Spinal cord (tissue), 10 donors: Measurements from ENCODE around the gene HRAS. TPM values are rescaled to one million over a fixed set of nuclear protein-coding genes. Genes with fewer than 3 reads are reported as not detected.

Experiments
- DNase-seq, 6 donors: peaks; one replicate each; pipeline versions ENCODE4 v3.0.0 to v3.0.0-alpha.2; 2013 to 2015; ENCODE audit warnings: low spot score in 6 of 6, low read depth in 4 of 6
- H3K27ac ChIP-seq: one replicate; pipeline ENCODE4 v1.5.1; 2013; ENCODE audit warnings: low read depth, low read length, control low read depth
- H3K27me3 ChIP-seq: one replicate; pipeline ENCODE4 v1.6.1; 2013; ENCODE audit warnings: low read length; ENCODE audit not compliant: control insufficient read depth, insufficient read depth
- H3K36me3 ChIP-seq: one replicate; pipeline ENCODE4 v1.6.1; 2013; ENCODE audit warnings: low read length; ENCODE audit not compliant: control insufficient read depth, insufficient read depth
- H3K4me1 ChIP-seq: one replicate; pipeline ENCODE4 v1.6.1; 2013; ENCODE audit warnings: low read length; ENCODE audit not compliant: control insufficient read depth, insufficient read depth
- H3K4me3 ChIP-seq: one replicate; pipeline ENCODE4 v1.5.1; 2013; ENCODE audit warnings: low read depth, low read length, control low read depth
- H3K9me3 ChIP-seq: one replicate; pipeline ENCODE4 v1.6.1; 2013; ENCODE audit warnings: low read length; ENCODE audit not compliant: control insufficient read depth, insufficient read depth
- WGBS: methylation state at CpG from one replicate; pipeline ENCODE4 v1.1.5; 2013; ENCODE audit warnings: missing lambda C conversion rate; ENCODE audit not compliant: insufficient coverage; 5-methylcytosine and 5-hydroxymethylcytosine counted together
- polyA plus RNA-seq, 2 donors: library from polyadenylated mRNA; unstranded; fragments of 120-200 nt; gene quantifications; one replicate each; pipeline ENCODE4 v1.2.1, GENCODE V29; 2013; ENCODE audit not compliant: insufficient read length in 2 of 2
- total RNA-seq, 2 donors: library from RNA; depleted of rRNA in 1 of 2; stranded (reverse); fragments of 120-200 nt in 1 of 2; fragments of >200 nt in 1 of 2; gene quantifications; one replicate each; pipeline versions ENCODE4 v1.2.3 to v1.2.4, GENCODE V29; 2013 to 2014
- donor health status: healthy.

The HRAS gene
- total and polyA plus RNA-seq, 4 donors: 31.7 to 147 (median 99.3) TPM

- H3K4me3 ChIP-seq: peak overlapping the region; percentile 29
- 7% methylated on average over 37 of the region's 41 CpGs for WGBS
- no peaks in the 10 kb centered on the region for H3K27me3 ChIP-seq
- peaks cover 26% of the 10 kb centered on the region for H3K4me1 ChIP-seq
- no peaks in the 10 kb centered on the region for H3K9me3 ChIP-seq
- peak overlapping the region; percentile 61 for H3K27ac ChIP-seq
- DNase-seq: no peak
- peaks cover 22% of the 10 kb centered on the region for H3K36me3 ChIP-seq
Observed at GRCh38 chr11:567629-568292, 32.4 kb upstream of the HRAS start.

GRCh38 chr11:567011-567628 lies 31.7 kb upstream of the HRAS start:
- WGBS: 84% methylated on average over 16 of the region's 18 CpGs
- DNase-seq: no peak
- no peaks in the 10 kb centered on the region for H3K9me3 ChIP-seq
- H3K4me3 ChIP-seq: peak overlapping the region; percentile 29
- H3K36me3 ChIP-seq: peaks cover 29% of the 10 kb centered on the region
- peak overlapping the region; percentile 61 for H3K27ac ChIP-seq
- peaks cover 26% of the 10 kb centered on the region for H3K4me1 ChIP-seq
- no peaks in the 10 kb centered on the region for H3K27me3 ChIP-seq

DNA sequence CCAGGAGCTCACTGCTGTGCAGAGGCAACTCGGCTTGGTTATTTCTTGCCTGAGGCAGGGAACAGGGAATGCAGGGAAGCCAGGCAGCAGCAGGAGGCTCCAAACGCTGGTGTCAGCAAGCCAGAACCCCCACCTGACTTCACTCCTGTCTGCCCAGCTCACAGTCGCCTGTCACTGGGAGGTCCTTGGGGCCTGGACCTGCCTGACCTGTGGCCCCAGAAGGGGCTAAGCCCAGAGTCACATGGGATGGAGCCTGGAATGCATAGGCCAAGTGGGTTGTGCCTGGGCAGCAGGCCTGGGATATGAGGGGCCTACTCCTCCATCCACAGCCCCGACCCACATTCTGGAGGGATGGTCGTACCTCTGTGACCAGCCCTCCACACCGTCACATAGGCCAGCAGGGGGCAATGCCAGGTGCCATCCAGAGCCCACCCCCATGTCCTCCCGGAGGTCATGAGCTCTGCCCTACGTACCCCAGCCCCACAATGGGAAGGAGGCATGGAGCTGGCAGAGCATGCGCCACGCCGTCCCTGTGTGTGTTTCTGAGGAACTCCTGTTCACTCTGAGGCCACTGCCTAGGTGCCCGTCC lies 30.6 kb upstream of the HRAS start:
- Histone ChIP-seq H3K36me3 (peaks cover 32% of the 10 kb centered on the region), H3K27me3 (no peaks in the 10 kb centered on the region), H3K27ac (no peak overlapping the region), H3K4me3 (no peak overlapping the region), H3K4me1 (peaks cover 34% of the 10 kb centered on the region), H3K9me3 (no peaks in the 10 kb centered on the region)
- 80% methylated on average over 12 of the region's 12 CpGs for WGBS
- no peak for DNase-seq

- H3K4me3 ChIP-seq: no peak overlapping the region
- 91% methylated on average over 10 of the region's 12 CpGs for WGBS
- H3K4me1 ChIP-seq: peaks cover 36% of the 10 kb centered on the region
- H3K27me3 ChIP-seq: peaks cover 14% of the 10 kb centered on the region
- H3K36me3 ChIP-seq: peaks cover 32% of the 10 kb centered on the region
- DNase-seq: no peak
- no peak overlapping the region for H3K27ac ChIP-seq
- no peaks in the 10 kb centered on the region for H3K9me3 ChIP-seq
Observed at GRCh38 chr11:563812-564578, 28.6 kb upstream of the HRAS start.

DNA sequence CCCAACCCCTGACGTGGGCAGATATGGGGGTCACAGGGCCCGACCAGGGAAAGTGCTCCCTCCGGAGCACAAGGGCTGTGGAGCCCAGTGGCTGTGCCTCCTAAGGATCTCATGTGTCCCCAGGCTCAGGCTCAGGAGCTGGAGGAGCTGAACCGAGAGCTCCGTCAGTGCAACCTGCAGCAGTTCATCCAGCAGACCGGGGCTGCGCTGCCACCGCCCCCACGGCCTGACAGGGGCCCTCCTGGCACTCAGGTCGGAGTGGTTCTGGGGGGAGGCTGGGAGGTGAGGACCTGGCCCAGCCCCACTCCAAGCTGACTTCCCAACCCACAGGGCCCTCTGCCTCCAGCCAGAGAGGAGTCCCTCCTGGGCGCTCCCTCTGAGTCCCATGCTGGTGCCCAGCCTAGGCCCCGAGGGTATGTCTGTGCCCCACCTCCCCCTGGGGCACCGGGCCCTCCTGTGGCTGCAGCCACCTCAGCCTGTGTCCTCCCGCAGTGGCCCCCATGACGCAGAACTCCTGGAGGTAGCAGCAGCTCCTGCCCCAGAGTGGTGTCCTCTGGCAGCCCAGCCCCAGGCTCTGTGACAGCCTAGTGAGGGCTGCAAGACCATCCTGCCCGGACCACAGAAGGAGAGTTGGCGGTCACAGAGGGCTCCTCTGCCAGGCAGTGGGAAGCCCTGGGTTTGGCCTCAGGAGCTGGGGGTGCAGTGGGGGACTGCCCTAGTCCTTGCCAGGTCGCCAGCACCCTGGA lies 27.9 kb upstream of the HRAS start:
- Histone ChIP-seq H3K27ac (no peak overlapping the region), H3K9me3 (no peaks in the 10 kb centered on the region), H3K36me3 (peaks cover 38% of the 10 kb centered on the region), H3K27me3 (peaks cover 21% of the 10 kb centered on the region), H3K4me3 (no peak overlapping the region), H3K4me1 (peaks cover 34% of the 10 kb centered on the region)
- DNase-seq: no peak
- 91% methylated on average over 17 of the region's 18 CpGs for WGBS

- Histone ChIP-seq H3K36me3 (peaks cover 38% of the 10 kb centered on the region), H3K4me1 (peaks cover 26% of the 10 kb centered on the region), H3K4me3 (no peak overlapping the region), H3K27me3 (peaks cover 32% of the 10 kb centered on the region), H3K27ac (no peak overlapping the region), H3K9me3 (no peaks in the 10 kb centered on the region)
- WGBS: 95% methylated on average over 29 of the region's 29 CpGs
- no peak for DNase-seq
Observed at GRCh38 chr11:562046-562645, 26.8 kb upstream of the HRAS start.

DNA sequence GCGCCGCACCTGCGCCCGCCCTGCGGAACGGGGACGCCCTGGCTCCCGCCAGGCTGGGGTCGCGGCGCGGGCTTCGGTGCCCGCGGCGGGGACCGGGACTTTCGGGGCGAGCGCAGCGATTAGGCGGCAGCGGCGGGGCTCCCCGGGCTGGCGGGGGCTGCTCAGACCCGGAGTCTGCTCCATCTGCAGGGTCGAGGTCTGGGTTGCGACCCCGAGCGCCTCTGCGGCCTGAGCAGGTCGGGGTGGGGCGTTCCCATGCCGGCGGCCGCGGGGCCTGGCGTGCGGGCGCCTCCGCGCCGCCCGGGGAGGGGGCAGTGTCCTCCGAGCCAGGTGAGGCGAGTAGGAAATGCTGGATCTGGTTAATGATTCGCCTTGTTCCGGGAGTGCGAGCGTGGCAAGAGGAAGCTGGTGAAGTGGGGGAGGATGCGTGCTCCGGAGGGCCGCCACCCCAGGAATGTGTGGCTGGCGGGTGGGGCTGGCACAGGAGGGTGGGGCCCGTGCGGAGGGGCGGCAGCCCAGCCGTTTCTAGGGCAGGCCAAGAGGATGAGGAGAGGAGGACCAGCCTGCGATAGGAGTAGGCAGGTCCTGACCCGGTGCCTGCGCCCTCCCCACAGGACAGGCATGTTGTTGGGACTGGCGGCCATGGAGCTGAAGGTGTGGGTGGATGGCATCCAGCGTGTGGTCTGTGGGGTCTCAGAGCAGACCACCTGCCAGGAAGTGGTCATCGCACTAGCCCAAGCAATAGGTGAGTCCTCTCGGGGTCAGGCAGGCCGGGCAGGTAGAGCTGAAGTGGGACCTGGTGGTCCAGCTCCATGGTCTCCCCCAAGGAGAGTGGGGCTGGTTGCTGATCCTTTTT lies 26.0 kb upstream of the HRAS start:
- peak overlapping the region; percentile 18 for H3K4me3 ChIP-seq
- peaks cover 40% of the 10 kb centered on the region for H3K27me3 ChIP-seq
- DNase-seq: peak in 1 of 6 donors; percentile 20
- H3K9me3 ChIP-seq: no peaks in the 10 kb centered on the region
- peaks cover 37% of the 10 kb centered on the region for H3K36me3 ChIP-seq
- H3K27ac ChIP-seq: no peak overlapping the region
- WGBS: 7% methylated on average over 67 of the region's 67 CpGs
- peaks cover 30% of the 10 kb centered on the region for H3K4me1 ChIP-seq

- no peak within 1 kb of the TSS for H3K27ac ChIP-seq
- peak in 5 of 6 donors; percentile 76 to 96 (median 83) for DNase-seq
- H3K36me3 ChIP-seq: peaks cover 31% of the 10 kb centered on the region
- no peaks in the 10 kb centered on the region for H3K9me3 ChIP-seq
- H3K4me3 ChIP-seq: peak within 1 kb of the TSS; percentile 47
- WGBS: under 1% methylated on average over 95 of the region's 95 CpGs
- H3K27me3 ChIP-seq: peaks cover 47% of the 10 kb centered on the region
- H3K4me1 ChIP-seq: peaks cover 27% of the 10 kb centered on the region
Observed at GRCh38 chr11:560305-561147, 25.1 kb upstream of the HRAS start, which contains the start of the genes LMNTD2 and RASSF7. TSS of gene LMNTD2 (minus strand) at chr11:560738. CDS start at chr11:560716, 22 bp downstream. TSS of gene RASSF7 (plus strand) at chr11:560970. CDS start at chr11:561769, 799 bp downstream.
